Sigmoid colon (tissue), 7 donors: ENCODE results near the gene SLC19A1. TPM values are rescaled to one million over a fixed set of nuclear protein-coding genes. Genes with fewer than 3 reads are reported as not detected.
A peak's percentile ranks its signal among the peaks of the same experiment; 100 is the strongest.

Source experiments
- DNase-seq: peaks from one replicate; pipeline ENCODE4 v3.0.0-alpha.2; 2019
- H3K27ac ChIP-seq, 4 donors: fragments of 200-600 bp; sonication (generic); one replicate each; pipeline ENCODE4 v1.5.1; 2016 to 2019; ENCODE audit warnings: mild to moderate bottlenecking in 1 of 4
- H3K27me3 ChIP-seq, 3 donors: fragments of 200-600 bp; sonication (generic); one replicate each; pipeline ENCODE4 v1.5.1; 2019; ENCODE audit warnings: mild to moderate bottlenecking in 1 of 3
- H3K36me3 ChIP-seq, 4 donors: fragments of 200-600 bp; sonication (generic); one replicate each; pipeline ENCODE4 v1.5.1; 2016 to 2019
- H3K4me1 ChIP-seq, 4 donors: fragments of 200-600 bp; sonication (generic); one replicate each; pipeline ENCODE4 v1.5.1; 2017 to 2019
- H3K4me3 ChIP-seq, 4 donors: fragments of 200-600 bp; sonication (generic); one replicate each; pipeline ENCODE4 v1.5.1; 2017 to 2019; ENCODE audit warnings: mild to moderate bottlenecking in 2 of 4, moderate library complexity in 1 of 4
- H3K9me3 ChIP-seq, 4 donors: fragments of 200-600 bp in 3 of 4; sonication (generic) in 3 of 4; one replicate each; pipeline versions ENCODE4 v1.5.1 to v1.6.1; 2013 to 2019
- EP300 ChIP-seq, 4 donors: sonication (generic); formaldehyde crosslinking; IDR thresholded peaks; one replicate each; pipeline ENCODE4 v1.6.1; 2017; ENCODE audit warnings: antibody characterized with exemption in 4 of 4
- POLR2A ChIP-seq, 2 donors: fragments of 450-650 bp; IDR thresholded peaks; one replicate each; pipeline ENCODE4 v1.6.1; 2016; ENCODE audit warnings: antibody characterized with exemption in 2 of 2, mild to moderate bottlenecking in 2 of 2, moderate library complexity in 2 of 2
- POLR2AphosphoS5 ChIP-seq, 4 donors: sonication (generic); formaldehyde crosslinking; IDR thresholded peaks; one replicate each; pipeline ENCODE4 v1.6.1; 2017; ENCODE audit warnings: antibody characterized with exemption in 4 of 4
- WGBS, 2 donors: extraction: QIAGEN DNeasy Blood & Tissue Kit; methylation state at CpG; one replicate each; pipeline ENCODE4 v1.1.7; 2013; 5-methylcytosine and 5-hydroxymethylcytosine counted together
- intact Hi-C: fragments of 100-400 bp; cut with DNase I; formaldehyde crosslinking; loops from one replicate; pipeline ENCODE4 v1.15.1; 2023
- polyA plus RNA-seq, 3 donors: library from polyadenylated mRNA; stranded (reverse); fragments of 200-250 nt; gene quantifications; one replicate each; pipeline ENCODE4 v1.2.3, GENCODE V29; 2013
- total RNA-seq, 4 donors: library from RNA; depleted of rRNA; stranded (reverse); fragments of >200 nt; gene quantifications; one replicate each; pipeline ENCODE4 v1.1.0, GENCODE V29; 2016
- TF ChIP-seq, protein P1 (sequence below), 4 experiments: fragments of 450-650 bp in 3 of 4; fragments of 200-600 bp in 1 of 4; IDR thresholded peaks; one replicate each; pipeline ENCODE4 v1.5.1; 2016 to 2019; ENCODE audit warnings: antibody characterized with exemption in 4 of 4, mild to moderate bottlenecking in 3 of 4, moderate library complexity in 2 of 4
- donor health status: healthy with polysubstance abuse.
- donor health status: Bipolar disorder and iron deficiency.
- donor health status: healthy.

The SLC19A1 gene
- total and polyA plus RNA-seq, 7 donors: 1.8 to 10.7 (median 2.5) TPM

GRCh38 chr21:45478816-45479669 is 63.2 kb downstream of the SLC19A1 start:
- TF ChIP-seq, protein P1, sequence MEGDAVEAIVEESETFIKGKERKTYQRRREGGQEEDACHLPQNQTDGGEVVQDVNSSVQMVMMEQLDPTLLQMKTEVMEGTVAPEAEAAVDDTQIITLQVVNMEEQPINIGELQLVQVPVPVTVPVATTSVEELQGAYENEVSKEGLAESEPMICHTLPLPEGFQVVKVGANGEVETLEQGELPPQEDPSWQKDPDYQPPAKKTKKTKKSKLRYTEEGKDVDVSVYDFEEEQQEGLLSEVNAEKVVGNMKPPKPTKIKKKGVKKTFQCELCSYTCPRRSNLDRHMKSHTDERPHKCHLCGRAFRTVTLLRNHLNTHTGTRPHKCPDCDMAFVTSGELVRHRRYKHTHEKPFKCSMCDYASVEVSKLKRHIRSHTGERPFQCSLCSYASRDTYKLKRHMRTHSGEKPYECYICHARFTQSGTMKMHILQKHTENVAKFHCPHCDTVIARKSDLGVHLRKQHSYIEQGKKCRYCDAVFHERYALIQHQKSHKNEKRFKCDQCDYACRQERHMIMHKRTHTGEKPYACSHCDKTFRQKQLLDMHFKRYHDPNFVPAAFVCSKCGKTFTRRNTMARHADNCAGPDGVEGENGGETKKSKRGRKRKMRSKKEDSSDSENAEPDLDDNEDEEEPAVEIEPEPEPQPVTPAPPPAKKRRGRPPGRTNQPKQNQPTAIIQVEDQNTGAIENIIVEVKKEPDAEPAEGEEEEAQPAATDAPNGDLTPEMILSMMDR (IDR thresholded peaks at IDR 0.05): no peak
- Histone ChIP-seq H3K27ac (peak overlapping the region; percentile 32 to 49 (median 42)), H3K36me3 (peaks cover 0 to 64% (median 15%) of the 10 kb centered on the region in 4 donors), H3K4me3 (peak overlapping the region in 1 of 4 donors; percentile 1), H3K9me3 (no peaks in the 10 kb centered on the region), H3K4me1 (peaks cover 4 to 17% (median 13%) of the 10 kb centered on the region in 4 donors), H3K27me3 (no peaks in the 10 kb centered on the region)
- no peak for DNase-seq
- intact Hi-C loops: loop anchor here (1.0 kb wide), 1 partner anchor 341 kb away; no protein-coding TSS in a partner anchor
- 75 to 84% methylated on average over 31 of the region's 31 CpGs for WGBS, 2 donors

GRCh38 chr21:45478115-45478801 is 64.0 kb downstream of the SLC19A1 start:
- Histone ChIP-seq H3K27me3 (no peaks in the 10 kb centered on the region), H3K27ac (peak overlapping the region; percentile 32 to 49 (median 42)), H3K9me3 (no peaks in the 10 kb centered on the region), H3K4me3 (peak overlapping the region; percentile 1 to 29 (median 10)), H3K36me3 (peaks cover 0 to 61% (median 15%) of the 10 kb centered on the region in 4 donors), H3K4me1 (peaks cover 4 to 17% (median 13%) of the 10 kb centered on the region in 4 donors)
- DNase-seq: peak; percentile 87
- 14 to 22% methylated on average over 32 of the region's 32 CpGs for WGBS, 2 donors
- TF ChIP-seq, protein P1 (IDR thresholded peaks at IDR 0.05): peak; percentile 69 to 88 (median 82)
- no peak for TF ChIP-seq POLR2A (IDR thresholded peaks at IDR 0.05)
- intact Hi-C loops: loop anchor here (1.0 kb wide), 1 partner anchor 342 kb away; no protein-coding TSS in a partner anchor

DNA sequence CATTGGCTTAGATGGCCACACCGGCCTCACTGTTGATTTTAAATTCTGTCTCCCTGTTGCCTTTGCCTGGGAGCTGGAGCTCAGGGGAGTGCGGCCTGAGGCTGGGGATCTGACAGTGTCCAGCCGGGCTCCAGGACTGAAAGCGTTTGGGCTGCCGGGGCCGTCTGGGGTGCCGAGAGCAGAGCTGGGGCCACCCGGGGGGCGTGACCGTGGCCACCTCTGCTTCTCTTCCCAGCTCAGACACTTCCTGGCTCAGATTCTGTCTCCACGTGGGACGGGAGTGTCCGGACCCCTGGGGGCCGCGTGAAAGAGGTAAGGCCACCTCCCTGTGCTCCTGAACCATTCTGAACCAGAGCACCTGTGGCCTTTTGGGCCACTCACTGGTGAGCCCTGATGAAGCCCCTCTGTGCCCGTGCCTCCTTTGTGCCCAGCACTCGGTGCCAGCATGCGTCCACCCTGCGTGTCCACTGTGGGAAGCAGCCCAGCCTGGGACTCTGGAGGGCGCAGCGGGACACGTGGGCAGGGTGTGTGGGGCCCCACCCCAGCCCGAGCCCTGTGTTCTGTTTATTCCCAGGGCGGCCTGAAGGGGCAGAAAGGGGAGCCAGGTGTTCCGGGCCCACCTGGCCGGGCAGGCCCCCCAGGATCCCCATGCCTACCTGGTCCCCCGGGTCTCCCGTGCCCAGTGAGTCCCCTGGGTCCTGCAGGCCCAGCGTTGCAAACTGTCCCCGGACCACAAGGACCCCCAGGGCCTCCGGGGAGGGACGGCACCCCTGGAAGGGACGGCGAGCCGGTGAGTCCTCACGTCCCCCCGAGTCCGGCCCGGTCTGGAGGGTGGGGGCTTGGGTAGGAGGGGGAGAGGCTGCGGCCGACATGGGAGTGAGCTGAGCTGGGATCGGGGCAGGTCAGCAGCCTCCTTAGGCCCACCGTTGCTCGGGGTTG is 64.8 kb downstream of the SLC19A1 start:
- intact Hi-C loops: loop anchor here (1.0 kb wide), 1 partner anchor 343 kb away; no protein-coding TSS in a partner anchor
- 58 to 76% methylated on average over 44 of the region's 44 CpGs for WGBS, 2 donors
- H3K27me3 ChIP-seq: no peaks in the 10 kb centered on the region
- no peak for DNase-seq
- peak overlapping the region in 1 of 4 donors; percentile 29 for H3K4me3 ChIP-seq
- H3K36me3 ChIP-seq: peaks cover 0 to 54% (median 11%) of the 10 kb centered on the region in 4 donors
- peak overlapping the region; percentile 32 to 49 (median 42) for H3K27ac ChIP-seq
- peaks cover 4 to 22% (median 20%) of the 10 kb centered on the region in 4 donors for H3K4me1 ChIP-seq
- TF ChIP-seq, protein P1 (IDR thresholded peaks at IDR 0.05): no peak
- TF ChIP-seq POLR2AphosphoS5 (IDR thresholded peaks at IDR 0.05) (no peak), EP300 (IDR thresholded peaks at IDR 0.05) (no peak), POLR2A (IDR thresholded peaks at IDR 0.05) (no peak)
- H3K9me3 ChIP-seq: no peaks in the 10 kb centered on the region

DNA sequence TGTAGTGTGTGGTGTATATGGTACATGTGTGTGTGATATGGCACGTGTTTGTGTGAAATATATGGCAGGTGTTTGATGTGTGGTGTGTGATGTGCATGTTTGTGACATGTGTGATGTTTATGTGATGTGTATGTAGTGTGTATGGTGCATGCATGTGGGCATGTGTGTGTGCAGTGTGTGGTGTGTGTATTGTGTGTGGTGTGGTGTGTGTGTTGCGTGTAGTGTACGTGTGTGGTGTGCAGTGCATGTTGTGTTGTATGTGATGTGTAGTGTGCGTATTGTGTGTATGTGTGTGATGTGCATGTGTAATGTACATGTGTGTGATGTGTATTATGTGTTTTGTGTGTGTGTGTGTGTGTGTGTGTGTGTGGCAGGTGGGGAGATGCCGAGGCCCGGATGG is 65.7 kb downstream of the SLC19A1 start:
- Histone ChIP-seq H3K36me3 (peaks cover 0 to 45% (median 11%) of the 10 kb centered on the region in 4 donors), H3K27ac (no peak overlapping the region), H3K9me3 (no peaks in the 10 kb centered on the region), H3K4me1 (peaks cover 4 to 31% (median 28%) of the 10 kb centered on the region in 4 donors), H3K27me3 (no peaks in the 10 kb centered on the region), H3K4me3 (no peak overlapping the region)
- intact Hi-C loops: no loop called here
- TF ChIP-seq POLR2A (IDR thresholded peaks at IDR 0.05): no peak
- no peak for TF ChIP-seq POLR2AphosphoS5 (IDR thresholded peaks at IDR 0.05)
- TF ChIP-seq, protein P1 (IDR thresholded peaks at IDR 0.05): no peak
- TF ChIP-seq EP300 (IDR thresholded peaks at IDR 0.05): no peak
- 82 to 93% methylated on average over 6 of the region's 6 CpGs for WGBS, 2 donors
- DNase-seq: no peak
